Fibroblast of mammary gland (primary cell): ENCODE results near the gene VSX1.

ENCODE experiments used
- DNase-seq: peaks from one replicate; pipeline ENCODE4 v3.0.0-alpha.2; 2010; ENCODE audit warnings: low read depth
- H3K4me3 ChIP-seq: 2 replicates; pipeline ENCODE4 v1.5.1; 2011; ENCODE audit warnings: low read depth, mild to moderate bottlenecking, low read length, moderate library complexity; ENCODE audit not compliant: control insufficient read depth
- CTCF ChIP-seq: conservative IDR thresholded peaks from 2 replicates; pipeline ENCODE4 v1.5.1; 2011; ENCODE audit warnings: low read depth, low read length, inconsistent platforms; ENCODE audit not compliant: control insufficient read depth, insufficient read depth

VSX1 gene

GRCh38 chr20:25049261-25050060 lies 32.5 kb downstream of the VSX1 start:
- no peak for TF ChIP-seq CTCF

GRCh38 chr20:25048519-25048952 lies 33.4 kb downstream of the VSX1 start:
- H3K4me3 ChIP-seq, result no peak overlapping the region
- TF ChIP-seq CTCF, result no peak
- no peak for DNase-seq

More at GRCh38 chr20:25049261-25050060, 32.5 kb downstream of the VSX1 start:
- H3K4me3 ChIP-seq, result no peak overlapping the region
- DNase-seq, result no peak

GRCh38 chr20:25047766-25048165 lies 34.2 kb downstream of the VSX1 start:
- no peak overlapping the region for H3K4me3 ChIP-seq
- no peak for DNase-seq
- no peak for TF ChIP-seq CTCF

- DNase-seq, result no peak
- TF ChIP-seq CTCF, result no peak
- no peak overlapping the region for H3K4me3 ChIP-seq
Measured at GRCh38 chr20:25046736-25047666, 34.9 kb downstream of the VSX1 start.

DNA sequence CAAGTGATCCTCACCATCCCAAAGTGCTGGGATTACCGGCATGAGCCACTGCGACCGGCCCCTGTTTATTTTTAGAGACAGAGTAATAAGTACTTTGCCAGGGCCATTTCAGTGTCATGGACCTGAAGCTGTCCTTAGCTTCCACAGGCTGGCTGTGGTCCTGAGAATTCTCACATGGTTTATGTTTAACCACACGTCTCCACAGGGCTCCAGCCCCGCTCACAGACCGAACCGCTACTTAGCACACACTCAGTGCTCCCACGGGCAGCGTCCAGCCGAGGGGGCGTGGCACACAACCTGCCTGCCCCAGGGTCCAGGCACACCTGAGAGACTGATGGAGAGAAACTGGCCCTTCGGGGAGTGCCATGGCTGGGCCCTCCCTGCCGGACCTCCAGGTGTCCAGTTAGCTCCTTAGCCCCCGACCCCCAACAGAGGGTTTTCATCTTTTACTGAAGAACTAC lies 35.7 kb downstream of the VSX1 start:
- DNase-seq, result no peak
- TF ChIP-seq CTCF, result no peak
- no peak overlapping the region for H3K4me3 ChIP-seq

DNA sequence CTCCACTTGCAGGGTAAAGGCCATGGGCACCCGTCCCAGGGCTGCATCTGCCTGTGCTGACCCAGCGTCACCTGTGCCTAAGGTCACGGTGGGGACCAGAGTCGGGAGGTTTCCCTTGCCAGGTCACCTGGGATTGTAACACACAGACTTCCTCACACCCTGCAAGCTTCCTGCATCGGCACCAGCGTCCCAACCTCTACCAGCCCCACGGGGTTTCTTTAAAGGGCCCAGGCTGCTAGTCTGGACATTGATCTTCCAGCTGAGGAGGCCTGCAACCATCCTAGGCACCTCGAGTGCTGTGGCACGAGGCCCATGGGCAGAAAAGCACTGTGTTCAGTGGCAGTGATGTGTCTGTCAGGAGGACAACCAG lies 36.6 kb downstream of the VSX1 start:
- no peak for TF ChIP-seq CTCF
- DNase-seq, result no peak
- no peak overlapping the region for H3K4me3 ChIP-seq
